GM19438 (cell line): ENCODE measurements around the gene TCF4.

Source experiments
- ATAC-seq: cut with Tn5 transposase; IDR thresholded peaks from one replicate; pipeline ENCODE4 v1.9.1; 2021; ENCODE audit warnings: low read depth; ENCODE audit not compliant: unreplicated experiment

TCF4 gene

DNA sequence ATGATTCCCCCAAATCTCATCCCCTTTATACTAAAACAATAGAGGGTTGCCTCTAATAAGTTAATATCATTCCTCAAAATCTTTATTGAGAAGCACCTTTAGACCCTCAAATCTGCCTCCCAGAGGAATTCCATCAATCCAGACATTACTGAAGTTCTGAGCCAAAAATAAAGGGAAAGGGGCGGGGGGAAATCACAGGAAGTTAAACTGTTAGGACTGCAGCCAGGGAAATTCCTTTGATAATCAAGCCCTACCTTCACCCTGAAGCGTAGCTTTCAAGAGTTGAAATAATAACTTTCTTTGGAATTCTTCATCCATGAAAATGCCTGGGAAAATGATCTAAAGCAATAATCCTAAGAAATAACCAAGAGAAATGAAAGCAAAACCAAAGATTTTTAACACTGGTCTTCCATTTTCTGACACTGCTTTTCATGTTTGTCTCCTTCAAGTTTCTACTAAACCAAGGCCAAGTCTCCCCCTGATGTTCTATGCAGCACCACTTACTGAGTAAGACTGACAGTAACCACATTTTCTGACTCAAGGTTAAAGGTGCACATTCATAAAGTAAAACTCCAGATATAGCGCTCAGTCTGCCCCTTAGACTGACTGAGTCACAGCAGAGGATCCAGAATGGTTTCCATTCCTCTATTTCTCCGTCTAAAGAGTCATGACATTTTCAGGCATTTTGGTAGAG lies 78.2 kb downstream of the TCF4 start:
- peak; percentile 66 for ATAC-seq

DNA sequence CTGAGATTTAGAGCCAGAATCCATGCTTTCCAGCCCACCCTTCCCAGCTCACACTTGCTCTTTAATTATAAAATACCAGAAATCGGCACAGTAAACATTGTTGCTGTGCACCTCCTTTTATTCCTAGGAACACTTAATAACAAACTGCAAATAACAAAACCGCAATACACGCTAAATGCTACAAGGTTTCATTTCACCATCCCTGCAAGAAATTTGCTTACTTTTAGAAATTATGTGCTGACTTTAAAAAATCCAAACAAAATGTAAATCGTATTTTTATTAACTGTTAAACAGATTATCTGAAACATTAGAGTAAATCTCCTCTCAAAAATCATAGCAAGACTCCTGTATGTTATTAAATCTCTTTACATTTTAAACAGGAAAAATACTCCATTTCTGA lies 79.3 kb downstream of the TCF4 start:
- no peak for ATAC-seq

DNA sequence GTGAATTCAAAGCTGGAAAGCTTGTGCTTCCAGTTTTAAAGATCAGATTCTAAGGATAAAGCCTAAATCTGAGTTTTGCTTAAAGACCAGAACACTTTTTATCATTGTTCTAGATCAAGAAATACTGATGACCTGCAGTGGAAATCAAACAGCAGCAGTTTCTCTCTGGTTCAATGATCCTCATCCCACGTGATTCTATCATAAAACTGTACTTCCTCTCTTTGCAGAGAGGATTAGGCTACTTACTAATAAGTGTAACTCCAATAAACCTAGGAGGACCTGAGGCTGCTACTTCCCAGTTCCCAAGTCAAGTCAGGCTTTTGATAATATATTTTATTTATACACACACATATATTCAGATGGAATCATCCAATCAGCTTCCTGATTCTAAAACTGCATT lies 81.9 kb downstream of the TCF4 start:
- ATAC-seq: no peak

DNA sequence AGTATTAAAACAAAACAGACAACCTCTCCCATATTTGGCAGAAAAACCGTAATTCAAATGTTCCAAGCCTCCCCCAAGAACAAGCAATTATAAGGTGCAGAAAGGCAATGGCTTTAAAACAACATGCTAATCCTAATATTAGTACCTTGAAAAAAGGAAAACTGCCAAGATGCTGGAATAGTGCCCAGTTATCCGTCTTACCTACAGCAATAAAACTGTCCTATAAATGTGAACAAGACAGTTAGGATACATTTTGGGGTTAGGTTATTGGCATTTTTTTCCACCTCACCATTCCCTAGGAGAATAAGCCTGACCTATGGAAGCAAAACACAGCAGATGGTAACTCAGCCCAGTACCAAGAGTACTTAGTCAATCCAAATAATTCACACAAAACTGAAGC lies 83.2 kb downstream of the TCF4 start:
- no peak for ATAC-seq

DNA sequence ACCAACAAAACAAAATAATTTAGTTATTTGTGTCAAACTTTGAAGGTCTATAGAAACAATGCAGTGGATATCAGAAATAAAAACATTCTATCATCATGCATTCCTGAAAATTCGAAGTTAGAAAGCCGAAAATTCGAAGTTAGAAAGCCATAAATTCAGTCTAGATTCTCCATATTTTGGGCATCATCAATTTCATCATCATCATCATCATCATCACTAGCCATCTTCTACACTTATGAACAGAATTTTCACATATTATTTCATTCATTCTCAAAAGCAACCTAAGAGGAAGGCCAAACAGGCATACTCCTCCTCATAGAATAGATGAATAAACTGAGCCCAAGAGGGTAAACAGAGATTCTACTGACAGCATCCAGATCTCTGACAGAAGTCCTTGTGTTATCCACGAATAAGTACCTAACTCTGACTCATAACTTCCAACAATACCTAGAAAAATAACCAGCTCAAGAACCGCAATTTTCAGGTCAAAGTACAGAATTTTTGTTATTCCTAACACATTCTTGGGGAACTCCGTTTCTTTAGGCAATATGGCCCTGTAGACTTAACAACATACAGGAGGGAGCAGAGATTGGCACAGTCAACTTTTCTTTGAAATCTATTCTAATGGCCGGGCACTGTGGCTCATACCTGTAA lies 84.7 kb downstream of the TCF4 start:
- ATAC-seq: no peak

DNA sequence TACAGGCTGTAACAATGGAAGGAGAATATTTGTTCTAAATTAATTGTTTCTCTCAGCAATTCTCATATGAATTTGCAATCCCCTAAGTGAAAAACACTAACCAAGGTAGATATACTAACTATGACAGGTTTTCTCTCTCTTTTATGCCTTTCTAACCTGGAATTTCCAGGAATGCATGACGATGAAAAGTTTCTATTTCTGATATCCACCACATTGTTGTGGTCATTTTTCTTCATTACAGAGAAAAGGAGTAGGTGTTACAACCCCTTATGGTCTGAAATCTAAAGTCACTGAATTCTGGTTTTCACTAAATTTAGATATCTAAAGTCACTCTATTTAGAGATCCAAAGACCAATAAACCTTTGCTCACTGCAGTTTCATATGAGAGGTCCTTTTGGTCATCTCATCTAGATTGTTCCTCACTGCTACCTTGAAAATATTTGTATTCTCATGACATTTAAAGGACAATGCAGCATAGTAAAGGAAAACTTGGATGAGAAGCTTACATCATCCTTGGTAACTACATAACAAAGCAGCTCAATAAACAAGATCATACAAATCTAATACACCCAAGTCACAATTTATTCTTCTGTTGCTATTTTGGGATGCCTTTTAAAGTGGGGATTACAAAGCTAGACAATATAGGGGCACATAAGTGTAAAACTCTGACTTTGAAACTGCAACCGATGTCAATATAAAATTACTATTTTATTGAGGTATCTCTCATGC lies 85.8 kb downstream of the TCF4 start:
- ATAC-seq: no peak

DNA sequence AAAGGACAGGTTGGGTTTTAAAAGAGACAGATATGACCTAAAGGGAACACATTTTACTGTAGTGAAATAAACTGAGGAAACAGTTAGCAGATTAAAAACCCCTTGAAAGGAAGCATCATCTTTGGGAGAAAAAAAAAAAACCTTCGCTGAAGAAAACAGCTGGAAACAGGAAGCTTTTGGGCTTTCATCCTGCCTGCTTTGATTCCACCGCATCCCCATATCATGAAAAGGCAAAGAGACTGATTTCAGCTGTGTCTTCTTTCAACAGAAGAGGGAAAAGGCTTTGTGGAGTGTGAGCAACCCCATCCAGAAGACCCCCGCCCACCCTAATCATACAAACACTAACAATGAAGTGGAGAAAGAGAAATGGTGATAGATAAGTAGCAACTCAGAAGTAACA lies 86.4 kb downstream of the TCF4 start:
- ATAC-seq: no peak

DNA sequence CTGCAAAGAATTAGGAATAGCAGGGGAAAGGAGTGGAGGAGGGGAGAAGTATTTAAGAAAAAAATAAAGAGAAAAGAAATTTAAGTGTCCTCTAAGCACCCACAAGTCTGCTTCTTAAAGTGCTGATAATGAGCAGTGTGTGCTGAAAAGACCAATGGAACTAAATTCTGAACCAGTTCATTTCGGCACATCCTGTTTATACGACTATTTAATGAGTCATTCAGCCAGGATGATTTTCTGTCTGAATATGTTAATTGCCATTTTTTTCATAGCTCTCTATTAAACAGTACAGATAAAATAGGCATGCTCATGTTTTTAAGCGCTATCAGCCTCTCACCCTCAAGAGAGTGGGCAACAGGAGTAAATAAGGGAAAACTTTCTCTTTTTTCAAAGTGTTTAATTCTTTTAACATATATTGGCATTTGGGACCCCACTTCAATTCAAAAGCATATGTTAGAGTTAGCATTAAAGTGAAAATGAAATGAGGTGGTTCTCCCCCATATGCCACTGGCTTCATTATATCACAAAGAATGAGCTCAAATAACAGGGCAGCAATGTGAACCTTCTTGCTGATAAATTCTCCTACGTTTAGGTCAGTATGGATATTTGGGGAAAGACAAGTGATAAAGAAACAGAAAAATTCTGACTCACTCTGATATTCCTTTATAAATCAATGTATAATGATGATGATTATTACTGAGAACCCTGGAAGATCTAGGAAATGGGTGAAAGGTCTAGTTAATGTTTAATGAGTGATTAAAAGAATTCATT lies 87.5 kb downstream of the TCF4 start:
- no peak for ATAC-seq

DNA sequence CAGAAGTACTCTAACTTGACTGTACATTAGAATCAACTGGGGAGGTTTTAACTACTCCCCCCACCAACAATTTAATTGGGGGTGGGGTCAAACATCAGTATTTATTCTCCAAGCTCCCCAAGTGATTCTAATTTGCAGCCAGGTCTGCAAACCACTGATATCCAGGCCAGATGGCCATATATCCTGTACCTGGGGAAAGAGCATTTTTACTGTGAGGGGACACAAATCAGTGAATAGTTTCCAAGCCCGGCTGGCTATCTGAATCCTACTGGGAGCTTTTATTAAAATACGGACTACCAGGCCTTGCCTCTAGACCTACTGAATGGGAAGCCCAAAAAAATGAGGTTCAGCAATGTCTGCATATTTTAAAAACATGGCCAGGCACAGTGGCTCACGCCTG lies 88.5 kb downstream of the TCF4 start:
- ATAC-seq: no peak

DNA sequence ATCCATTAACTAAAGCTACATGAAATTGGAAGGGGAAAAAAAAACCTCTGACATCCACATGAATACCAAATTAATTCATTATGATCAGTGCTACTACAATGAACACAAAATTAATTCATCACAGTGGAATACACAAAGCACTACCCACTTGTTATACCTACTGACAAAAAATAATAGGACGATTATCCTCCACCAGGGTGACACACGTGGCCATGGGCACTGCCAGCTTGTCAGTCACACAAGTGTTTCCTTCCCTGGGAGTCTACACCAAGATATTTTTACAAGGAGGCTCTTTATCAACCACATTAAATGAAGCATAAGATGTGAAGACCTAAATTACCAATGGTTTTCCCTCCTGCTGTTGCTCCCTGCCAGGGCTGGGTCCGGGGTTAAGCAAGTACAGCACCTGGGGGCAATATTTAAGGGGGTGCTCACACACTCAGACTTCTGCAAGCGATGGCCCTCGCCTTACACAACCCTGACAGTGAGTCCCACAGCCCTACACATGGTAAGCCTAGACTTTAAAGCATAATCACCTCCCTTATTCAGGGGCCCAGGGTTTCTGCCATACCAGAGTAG lies 90.1 kb downstream of the TCF4 start:
- no peak for ATAC-seq

DNA sequence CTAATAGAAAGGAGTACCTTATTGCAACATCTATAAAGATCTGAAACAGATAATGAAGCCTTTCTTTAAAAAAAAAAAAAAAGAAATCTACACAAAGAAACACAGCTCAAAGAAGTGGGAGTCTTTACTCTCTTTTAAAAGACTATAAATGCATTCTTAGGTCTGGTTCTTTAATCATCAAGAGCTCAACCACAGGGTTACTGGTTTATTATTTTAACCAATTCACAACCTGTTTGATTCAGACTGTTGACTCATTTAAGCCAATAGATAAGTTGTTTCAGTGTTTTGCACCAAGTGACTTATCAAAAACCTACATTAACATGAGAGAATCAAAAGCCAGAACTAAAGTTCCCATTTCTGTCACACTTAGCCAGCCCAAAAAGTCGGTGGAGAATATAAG lies 93.1 kb downstream of the TCF4 start:
- no peak for ATAC-seq

DNA sequence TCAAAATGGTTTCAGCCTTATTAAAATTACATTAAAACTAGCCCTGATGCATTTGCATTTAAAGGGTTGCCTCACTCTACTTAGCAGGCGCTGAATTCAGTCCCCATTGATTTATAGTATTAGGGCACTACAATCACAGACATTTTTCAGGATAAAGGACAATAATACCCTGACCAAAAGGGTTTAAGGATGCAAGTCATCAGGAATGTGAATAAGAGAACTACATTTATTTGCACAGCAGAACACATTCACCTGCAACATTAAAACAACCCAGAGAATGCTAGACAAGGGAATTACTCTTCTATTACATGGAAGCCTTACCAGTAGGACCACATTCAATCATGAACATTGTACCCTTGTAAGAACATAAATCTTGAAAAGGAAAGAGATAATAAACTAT lies 93.6 kb downstream of the TCF4 start:
- ATAC-seq: no peak

DNA sequence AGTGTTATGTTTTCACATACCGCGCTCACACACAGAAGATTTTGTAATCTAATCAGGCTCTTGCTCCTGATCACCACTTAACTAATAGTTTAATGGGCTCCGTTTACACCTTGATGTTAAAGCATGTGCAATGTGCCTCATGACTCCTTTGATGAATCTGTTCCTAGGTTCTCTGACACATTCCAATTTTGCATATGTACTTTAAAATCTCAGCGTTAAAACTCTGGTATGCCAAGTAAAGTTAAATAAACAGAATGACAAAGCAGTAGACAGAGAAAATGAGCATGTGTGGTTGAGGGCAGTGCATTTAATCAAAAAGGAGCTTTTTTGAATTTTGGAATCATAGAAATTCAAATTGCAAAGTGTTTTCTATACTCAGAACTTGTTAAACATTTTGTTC lies 96.4 kb downstream of the TCF4 start:
- ATAC-seq: no peak

DNA sequence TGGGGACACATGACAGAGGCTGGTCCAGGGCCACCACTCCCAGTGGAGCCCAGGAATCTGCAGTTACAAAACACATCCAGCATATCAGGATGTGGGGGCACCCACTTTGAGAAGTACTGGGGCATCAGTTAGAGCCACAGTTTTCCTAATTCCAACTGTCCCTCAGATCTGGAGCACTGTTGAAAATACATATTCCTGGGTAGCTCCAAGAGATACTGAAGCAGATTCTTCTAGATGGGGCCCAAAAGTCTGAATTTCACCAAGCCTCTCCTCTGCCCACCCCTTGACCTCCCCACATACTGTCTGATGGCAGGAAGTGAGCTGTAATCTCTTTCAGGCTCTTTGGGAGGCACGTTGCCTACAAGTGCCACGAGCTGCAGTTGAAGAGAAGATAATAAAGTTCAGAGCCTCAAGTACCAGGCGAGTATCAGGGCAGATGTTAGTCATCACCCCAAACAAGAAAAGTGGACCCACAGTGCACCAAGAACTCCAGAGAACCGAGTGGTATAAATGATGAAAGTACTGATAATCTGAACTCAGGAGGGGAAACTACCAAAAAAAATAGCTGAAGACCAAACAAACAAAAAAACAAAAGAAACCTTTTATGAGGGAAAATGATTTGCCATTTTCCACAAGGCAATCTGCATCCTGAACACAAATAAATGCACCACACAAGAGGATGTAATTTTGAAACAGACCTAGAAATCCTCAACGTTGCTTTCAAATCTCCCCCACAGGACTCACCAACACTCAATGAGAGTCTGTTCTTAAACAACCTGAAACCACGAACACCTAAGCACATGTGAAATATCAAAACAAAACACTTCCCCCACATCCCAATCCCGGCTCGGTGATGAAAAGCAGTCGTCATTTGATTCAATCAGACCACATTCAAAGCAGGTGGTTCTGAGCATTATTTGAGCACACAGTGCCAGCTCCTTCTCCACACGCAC lies 98.7 kb downstream of the TCF4 start:
- peak; percentile 51 for ATAC-seq

DNA sequence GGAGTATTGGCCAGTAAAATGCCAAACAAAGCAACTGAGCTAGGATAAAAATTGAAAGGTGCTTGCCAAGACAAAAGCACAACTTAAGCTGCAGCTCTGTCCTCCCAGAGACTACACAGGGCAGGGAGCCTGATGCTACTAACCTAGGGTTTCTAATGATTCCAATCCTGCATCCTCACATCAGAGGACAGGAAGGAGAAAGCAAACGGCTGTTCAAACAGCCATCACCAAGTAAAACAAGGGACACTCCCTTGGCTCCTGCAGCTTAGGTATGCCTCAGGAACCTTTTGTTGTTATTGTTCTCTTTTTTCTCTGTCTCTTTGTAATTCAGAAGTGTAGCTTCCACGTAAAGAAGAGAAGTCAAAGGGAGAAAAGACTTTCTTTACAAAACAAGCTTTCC lies 99.5 kb downstream of the TCF4 start:
- no peak for ATAC-seq

DNA sequence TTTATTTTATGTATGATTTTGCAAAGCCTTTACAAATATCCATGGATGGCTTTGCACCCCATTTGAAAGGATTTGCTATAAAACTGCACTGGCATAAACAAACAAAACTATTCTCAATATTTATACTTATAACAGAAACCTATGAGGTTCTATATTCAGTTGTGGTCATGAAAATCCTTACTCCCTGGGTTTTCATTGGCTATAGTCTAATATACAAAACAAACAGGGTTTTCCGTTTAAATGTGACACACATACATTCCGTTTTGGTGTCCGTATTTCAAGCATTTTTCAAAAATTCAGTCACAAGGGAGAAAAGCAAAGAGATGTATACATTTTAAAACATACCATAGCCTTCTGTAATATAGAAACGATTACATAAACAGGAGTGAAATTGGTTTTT lies 100.0 kb downstream of the TCF4 start:
- no peak for ATAC-seq

DNA sequence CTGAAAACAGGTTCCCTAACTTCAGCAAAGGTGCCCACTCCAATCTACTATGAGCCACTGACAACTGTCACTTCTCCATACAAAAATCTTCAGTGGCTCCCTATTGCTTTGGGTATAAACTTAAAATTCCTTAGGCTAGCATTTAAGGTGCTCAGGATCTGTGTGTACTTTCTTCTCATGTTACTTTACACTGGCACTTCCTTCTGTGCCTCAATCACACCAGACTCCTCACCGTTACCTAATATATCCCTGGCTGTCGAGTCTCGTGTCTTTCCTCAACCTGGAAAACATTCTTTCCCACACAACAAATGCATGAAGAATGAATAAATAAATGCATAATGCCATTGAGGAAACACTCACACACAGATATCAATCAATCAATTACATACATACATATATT lies 101.1 kb downstream of the TCF4 start:
- ATAC-seq: no peak

DNA sequence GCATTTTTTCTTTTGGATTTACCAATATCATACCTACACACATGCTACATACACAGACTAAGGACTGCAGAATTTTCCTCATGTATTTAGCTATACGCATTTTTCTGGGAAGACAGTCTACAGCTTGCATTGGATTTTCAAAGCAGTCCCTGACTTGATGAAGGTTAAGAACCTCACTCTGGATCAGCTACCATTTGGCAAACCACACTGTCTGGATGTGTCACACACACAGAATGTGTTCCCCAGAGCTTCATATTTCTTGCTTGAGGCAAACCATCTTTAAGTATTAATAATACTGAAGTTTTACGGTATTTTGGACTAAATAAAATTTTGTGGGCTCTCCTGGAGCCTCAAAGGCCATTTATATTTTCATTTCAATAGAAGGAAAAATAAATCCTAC lies 102.3 kb downstream of the TCF4 start:
- no peak for ATAC-seq

DNA sequence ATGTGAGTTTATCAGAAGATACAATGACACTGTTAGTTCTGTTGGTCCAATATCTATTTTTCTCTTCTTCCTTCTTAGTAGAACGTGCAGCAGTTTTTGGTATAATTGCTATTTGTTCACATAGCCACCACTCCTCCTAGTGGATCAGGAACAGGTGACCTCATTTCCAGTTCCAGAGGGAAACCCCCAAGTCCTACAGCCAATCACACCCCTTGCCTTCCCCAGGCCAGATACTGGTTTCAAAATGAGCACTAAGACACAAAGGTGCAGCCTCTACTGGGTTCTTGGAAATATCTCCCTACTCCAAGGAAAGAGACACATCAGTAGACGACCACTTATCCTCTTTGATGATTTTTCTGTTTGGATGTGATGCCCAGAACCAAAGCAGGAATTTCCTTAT lies 103.2 kb downstream of the TCF4 start:
- ATAC-seq: no peak
